HS-5 (cell line): ENCODE data around the gene PIP4K2A.
"Not testable (repeated sequence)": the region's sequence is repeated elsewhere in the genome, so short reads cannot be mapped to it uniquely, and the experiment has no call there.

ENCODE experiments used
- DNase-seq: peaks from one replicate; pipeline ENCODE4 v3.0.0-alpha.2; 2012; ENCODE audit warnings: low read depth

The PIP4K2A gene

DNA sequence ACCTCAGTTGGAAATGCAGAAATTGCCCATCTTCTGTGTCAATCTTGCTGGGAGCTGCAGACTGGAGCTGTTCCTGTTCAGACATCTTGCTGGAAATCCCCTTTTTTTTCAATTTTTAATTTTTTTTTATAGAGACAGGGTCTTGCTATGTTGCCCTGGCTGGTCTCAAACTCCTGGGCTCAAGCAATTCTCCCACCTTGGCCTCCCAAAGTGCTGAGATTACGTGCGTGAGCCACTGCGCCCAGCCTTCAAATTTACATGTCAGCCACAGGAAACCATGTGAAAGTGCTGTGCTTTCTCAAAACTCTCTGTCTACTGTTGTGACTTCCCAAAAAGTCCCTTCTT lies 200.0 kb downstream of the PIP4K2A start:
- not testable (repeated sequence) for DNase-seq

DNA sequence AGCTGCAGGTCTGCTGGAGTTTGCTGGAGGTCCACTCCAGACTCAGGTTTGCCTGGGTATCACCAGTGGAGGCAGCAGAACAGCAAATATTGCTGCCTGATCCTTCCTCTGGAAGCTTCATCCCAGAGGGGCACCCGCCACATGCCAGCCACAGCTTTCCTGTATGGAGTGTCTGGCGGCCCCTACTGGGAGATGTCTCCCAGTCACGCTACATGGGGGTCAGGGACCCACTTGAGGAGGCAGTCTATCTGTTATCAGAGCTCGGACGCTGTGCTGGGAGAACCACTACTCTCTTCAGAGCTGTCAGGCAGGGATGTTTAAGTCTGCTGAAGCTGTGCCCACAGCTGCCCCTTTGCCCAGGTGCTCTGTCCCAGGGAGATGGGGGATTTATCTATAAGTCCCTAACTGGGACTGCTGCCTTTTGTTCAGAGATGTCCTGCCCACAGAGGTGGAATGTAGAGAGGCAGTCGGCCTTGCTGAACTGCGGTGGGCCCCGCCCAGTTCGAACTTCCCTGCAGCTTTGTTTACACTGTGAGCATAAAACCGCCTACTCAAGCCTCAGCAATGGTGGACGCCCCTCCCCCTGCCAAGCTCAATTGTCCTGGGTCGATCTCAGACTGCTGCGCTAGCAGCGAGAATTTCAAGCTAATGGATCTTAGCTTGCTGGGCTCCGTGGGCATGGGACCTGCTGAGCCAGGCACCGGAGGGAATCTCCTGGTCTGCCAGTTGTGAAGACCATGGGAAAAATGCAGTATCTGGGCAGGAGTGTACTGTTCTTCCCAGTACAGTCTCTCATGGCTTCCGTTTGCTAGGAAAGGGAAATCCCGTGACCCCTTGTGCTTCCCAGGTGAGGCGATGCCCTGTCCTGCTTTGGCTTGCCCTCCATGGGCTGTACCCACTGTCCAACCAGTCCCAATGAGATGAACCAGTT lies 200.6 kb downstream of the PIP4K2A start:
- not testable (repeated sequence) for DNase-seq

DNA sequence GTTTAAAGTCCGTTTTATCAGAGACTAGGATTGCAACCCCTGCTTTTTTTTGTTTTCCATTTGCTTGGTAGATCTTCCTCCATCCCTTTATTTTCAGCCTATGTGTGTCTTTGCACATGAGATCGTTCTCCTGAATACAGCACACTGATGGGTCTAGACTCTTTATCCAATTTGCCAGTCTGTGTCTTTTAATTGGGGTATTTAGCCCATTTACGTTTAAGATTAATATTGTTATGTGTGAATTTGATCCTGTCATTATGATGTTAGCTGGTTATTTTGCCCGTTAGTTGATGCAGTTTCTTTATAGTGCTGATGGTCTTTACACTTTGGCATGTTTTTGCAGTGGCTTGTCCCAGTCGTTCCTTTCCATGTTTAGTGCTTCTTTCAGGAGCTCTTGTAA lies 202.4 kb downstream of the PIP4K2A start:
- DNase-seq: not testable (repeated sequence)

DNA sequence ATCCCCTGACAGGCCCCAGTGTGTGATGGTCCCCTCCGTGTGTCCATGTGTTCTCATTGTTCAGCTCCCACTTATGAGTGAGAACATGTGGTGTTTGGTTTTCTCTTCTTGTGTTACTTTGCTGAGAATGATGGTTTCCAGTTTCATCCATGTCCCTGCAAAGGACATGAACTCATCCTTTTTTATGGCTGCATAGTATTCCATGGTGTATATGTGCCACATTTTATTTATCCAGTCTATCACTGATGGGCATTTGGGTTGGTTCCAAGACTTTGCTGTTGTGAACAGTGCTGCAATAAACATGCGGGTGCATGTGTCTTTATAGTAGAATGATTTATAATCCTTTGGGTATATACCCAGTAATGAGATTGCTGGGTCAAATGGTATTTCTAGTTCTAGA lies 206.2 kb downstream of the PIP4K2A start:
- DNase-seq: not testable (repeated sequence)

- DNase-seq: no peak
Observed at GRCh38 chr10:22505911-22506685, 208.3 kb downstream of the PIP4K2A start.

DNA sequence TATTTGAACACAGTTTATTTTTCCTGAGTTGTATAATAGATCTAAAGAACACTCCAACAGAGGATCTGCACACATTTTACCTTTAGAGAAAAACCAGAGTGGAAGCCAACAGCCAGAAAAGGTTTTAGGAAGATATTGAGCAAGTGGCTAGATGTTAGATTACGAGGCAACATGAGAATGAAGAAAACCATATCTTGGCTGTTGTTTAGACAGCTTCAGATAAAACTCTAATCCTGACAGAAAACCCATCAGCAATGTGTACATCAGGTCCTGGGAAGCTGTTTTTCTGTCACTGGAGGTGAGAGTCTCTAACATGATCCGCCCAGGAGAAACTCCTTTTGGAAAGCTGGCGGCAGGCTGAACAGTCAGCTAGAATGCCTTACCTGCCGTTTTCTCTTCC lies 209.6 kb downstream of the PIP4K2A start:
- DNase-seq: no peak

DNA sequence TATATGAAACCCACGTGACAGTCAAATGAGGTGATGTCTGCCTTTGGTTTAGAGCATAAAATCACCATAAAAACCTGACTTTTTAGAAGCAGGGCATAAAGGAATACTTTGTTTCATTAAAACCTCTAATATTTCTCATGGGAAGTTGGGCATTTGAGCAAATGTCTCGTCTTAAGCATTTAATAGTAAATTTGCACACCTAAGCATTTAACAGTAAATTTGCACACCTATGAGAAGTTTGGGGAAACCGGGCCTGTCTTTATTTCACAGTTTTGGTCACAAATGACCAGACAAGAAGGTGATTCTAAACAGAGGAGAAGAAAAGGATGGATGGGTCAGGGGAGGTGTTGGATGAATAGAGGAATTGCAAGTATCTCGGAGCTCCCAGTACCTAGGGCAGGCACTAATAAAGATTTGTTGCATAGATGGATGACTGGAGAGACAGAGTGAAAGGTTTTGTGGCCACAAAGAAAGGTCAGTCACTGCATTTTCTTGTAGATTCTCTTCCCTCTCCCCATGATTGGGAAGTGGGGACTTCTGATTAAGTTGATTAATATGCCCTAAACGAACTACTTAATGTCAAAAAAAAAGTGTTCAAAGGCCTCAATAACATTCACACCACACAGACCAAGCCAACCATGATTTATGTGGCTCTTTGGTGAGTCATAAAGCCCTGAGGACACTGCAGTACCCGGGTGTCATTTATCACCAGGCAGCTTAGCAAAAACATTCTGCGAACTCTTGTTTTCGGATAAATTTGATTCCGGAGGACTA lies 210.9 kb downstream of the PIP4K2A start:
- no peak for DNase-seq

DNA sequence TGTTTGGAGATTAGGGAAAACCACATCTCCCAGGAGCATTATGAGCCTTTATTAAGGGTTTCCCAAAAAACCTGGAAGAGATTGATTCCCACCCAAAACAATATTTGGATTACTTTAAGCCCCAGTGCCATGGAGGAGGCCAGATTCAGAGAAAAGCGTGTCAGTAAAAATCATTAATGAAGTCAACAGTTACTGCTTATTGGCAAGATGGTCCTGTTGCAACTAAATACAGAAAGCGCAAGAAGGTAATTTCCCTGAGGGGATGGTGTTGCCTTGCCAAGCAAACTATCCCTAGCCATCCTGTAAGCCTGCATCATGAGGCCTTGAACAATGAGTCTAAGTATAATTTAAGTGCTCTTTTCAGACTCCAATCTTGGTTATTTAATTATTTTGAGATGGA lies 212.5 kb downstream of the PIP4K2A start:
- no peak for DNase-seq

- no peak for DNase-seq
Observed at GRCh38 chr10:22501413-22501812, 213.0 kb downstream of the PIP4K2A start.

DNA sequence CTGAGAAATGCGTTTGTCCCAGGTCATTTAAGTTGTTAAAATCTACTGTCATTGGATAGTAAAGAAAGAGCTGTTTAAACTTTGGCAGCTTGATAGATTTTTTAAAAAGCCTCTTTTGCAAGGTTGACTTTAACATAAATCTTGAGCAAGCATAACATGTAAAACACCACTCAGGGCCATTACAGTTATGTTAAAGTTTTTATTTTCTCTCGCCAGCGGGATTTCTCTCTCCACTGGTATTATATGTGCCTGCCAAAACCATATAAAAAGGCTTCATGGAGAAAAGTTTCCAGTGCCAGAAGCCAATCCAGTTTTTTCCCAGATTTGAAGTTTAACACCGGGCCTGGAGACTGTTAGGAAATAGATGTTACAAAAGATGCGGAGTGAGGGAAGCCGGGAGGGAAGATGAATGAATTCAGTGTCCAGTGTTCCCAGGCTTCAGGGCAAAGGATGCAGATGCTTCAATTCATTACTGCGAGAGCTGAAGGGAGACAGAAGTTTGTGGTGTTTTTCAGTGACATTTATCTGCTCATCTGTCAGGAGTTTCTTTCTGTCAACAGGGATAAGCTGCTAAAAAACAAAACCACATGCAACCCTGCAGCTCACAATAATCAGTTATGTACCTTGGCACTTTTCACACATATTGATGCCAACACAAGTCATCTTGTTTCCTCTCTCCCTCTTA lies 213.6 kb downstream of the PIP4K2A start:
- no peak for DNase-seq

- not testable (repeated sequence) for DNase-seq
Observed at GRCh38 chr10:22499973-22500372, 214.4 kb downstream of the PIP4K2A start.

GRCh38 chr10:22495396-22495795 lies 219.0 kb downstream of the PIP4K2A start:
- DNase-seq: no peak

DNA sequence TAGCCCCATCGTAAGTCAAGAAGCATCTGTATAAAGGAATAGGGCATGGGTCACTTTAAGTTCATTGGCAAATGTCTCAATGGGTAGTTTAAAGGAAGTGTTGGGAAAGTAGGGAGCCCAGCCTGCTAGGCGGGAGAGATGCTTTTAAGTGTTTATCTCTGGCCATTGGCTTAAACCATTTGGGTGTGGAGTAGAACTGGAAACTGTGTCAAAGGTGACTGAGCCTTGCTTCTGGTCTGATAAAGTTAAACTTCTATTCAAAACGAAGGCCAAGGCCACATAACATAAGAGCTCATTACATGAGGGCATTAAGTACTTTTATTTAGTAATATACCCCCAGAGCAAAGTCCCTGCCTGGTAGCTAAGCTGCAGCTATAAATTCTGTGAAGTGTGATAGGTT lies 220.4 kb downstream of the PIP4K2A start:
- no peak for DNase-seq

DNA sequence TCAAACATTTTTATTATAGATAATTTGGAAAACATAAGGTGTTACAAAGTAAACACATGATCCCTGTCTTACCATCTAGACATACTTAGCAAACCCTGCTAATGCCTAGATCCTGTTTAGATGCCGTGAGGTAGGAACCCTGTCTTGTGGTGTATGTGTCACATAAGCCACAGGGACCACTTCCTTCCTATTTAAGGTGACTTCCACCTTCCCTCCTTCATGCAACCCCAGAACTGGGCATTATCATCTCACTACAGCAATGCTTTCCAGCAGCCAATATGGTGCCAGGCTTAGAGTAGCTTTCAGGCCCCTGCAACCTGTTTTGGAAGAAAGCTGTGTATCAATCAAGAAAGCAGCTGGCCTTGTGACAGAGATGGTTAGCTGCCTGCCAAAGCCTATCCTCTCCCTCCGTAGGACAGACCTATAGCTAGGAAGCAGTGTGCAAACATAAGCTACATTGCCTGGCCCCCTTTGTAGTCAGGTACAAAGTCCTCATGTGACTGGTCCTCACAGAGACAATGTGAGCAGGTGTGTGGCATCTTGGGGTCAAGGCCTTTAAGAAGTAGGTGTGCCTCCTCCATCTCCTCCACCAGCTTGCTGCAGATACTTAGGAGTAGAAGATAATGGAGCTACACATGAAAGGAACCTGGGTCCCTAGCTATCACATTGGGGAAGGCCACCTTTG lies 222.3 kb downstream of the PIP4K2A start:
- DNase-seq: no peak

DNA sequence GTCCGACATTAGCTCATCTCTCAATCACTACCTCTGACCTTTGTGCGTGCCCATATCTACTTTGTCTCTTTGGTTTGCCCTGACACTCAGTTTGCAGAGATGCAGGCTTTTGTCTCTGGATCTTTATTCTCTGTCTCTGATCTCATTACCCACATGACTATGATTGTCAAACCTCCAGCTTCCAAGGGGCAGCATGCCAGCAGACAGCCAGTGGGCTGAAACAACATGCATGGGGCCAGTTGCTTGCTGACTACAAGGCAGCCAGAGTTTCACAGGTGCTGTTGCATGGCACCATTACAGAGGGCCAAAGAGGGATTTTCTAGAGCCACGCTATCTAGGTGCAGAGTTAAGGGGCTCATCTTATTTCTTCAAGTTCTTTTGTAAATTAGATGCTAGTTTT lies 222.9 kb downstream of the PIP4K2A start:
- no peak for DNase-seq

GRCh38 chr10:22489975-22490374 lies 224.4 kb downstream of the PIP4K2A start:
- no peak for DNase-seq

- DNase-seq: no peak
Observed at GRCh38 chr10:22489467-22489866, 224.9 kb downstream of the PIP4K2A start.

- no peak for DNase-seq
Observed at GRCh38 chr10:22486431-22486830, 227.9 kb downstream of the PIP4K2A start.
